Stimulated activated CD8-positive, alpha-beta memory T cell treated with anti-CD3 and anti-CD28 coated beads, Interleukin-15, amount 100 ng/mL, for 4 hours (primary cell): Measurements from ENCODE around the gene PCSK2.

Experiments
- DNase-seq, 2 donors: peaks; one replicate each; pipeline ENCODE4 v3.0.0-alpha.2; 2020; ENCODE audit warnings: low read depth in 2 of 2

PCSK2 gene

GRCh38 chr20:17505636-17506517 lies 279.0 kb downstream of the PCSK2 start:
- DNase-seq: peak; percentile 36 to 62

- DNase-seq: no peak
These were observed 280.2 kb downstream of the PCSK2 start for GRCh38 chr20:17507032-17507431.

GRCh38 chr20:17507531-17507930 lies 280.7 kb downstream of the PCSK2 start:
- DNase-seq: no peak

GRCh38 chr20:17508756-17509155 lies 281.9 kb downstream of the PCSK2 start:
- DNase-seq: no peak

GRCh38 chr20:17510548-17510947 lies 283.7 kb downstream of the PCSK2 start:
- DNase-seq: no peak

- no peak for DNase-seq
These were observed 284.6 kb downstream of the PCSK2 start for GRCh38 chr20:17511401-17511800.

GRCh38 chr20:17513939-17514338 lies 287.1 kb downstream of the PCSK2 start:
- DNase-seq: no peak

GRCh38 chr20:17515053-17515452 lies 288.2 kb downstream of the PCSK2 start:
- no peak for DNase-seq

GRCh38 chr20:17518339-17519052 lies 291.7 kb downstream of the PCSK2 start:
- no peak for DNase-seq

- no peak for DNase-seq
These were observed 292.9 kb downstream of the PCSK2 start for GRCh38 chr20:17519606-17520285.

- DNase-seq: no peak
These were observed 293.7 kb downstream of the PCSK2 start for GRCh38 chr20:17520583-17520982.

- DNase-seq: no peak
These were observed 295.7 kb downstream of the PCSK2 start for GRCh38 chr20:17522528-17522927.

- no peak for DNase-seq
These were observed 296.5 kb downstream of the PCSK2 start for GRCh38 chr20:17523326-17523725.

GRCh38 chr20:17524560-17524959 lies 297.7 kb downstream of the PCSK2 start:
- no peak for DNase-seq

- DNase-seq: no peak
These were observed 298.3 kb downstream of the PCSK2 start for GRCh38 chr20:17525132-17525531.

- no peak for DNase-seq
These were observed 298.8 kb downstream of the PCSK2 start for GRCh38 chr20:17525650-17526049.

- no peak for DNase-seq
These were observed 302.7 kb downstream of the PCSK2 start for GRCh38 chr20:17529586-17529985.

- no peak for DNase-seq
These were observed 303.3 kb downstream of the PCSK2 start for GRCh38 chr20:17530153-17530552.

- peak; percentile 13 to 17 for DNase-seq
These were observed 304.1 kb downstream of the PCSK2 start, which contains the start of gene BFSP1 for GRCh38 chr20:17530716-17531664. Gene BFSP1 (minus strand): TSS chr20:17531379. CDS start chr20:17531329, 50 bp downstream.

GRCh38 chr20:17531665-17532025 lies 304.8 kb downstream of the PCSK2 start:
- no peak for DNase-seq

- DNase-seq: no peak
These were observed 306.6 kb downstream of the PCSK2 start for GRCh38 chr20:17533396-17533795.
